DMS 273 treated with DMSO at 0.1 percent for 48 hours (cell line): ENCODE data around the gene CYB561D2.

ENCODE experiments used
- DNase-seq: peaks from one replicate; lab custom pipeline; 2025; lab: John Stamatoyannopoulos, UW

The CYB561D2 gene

GRCh38 chr3:50392101-50392715 is 41.5 kb downstream of the CYB561D2 start:
- no peak for DNase-seq

- DNase-seq = no peak
These were observed 42.4 kb downstream of the CYB561D2 start for GRCh38 chr3:50393061-50393460.

DNA sequence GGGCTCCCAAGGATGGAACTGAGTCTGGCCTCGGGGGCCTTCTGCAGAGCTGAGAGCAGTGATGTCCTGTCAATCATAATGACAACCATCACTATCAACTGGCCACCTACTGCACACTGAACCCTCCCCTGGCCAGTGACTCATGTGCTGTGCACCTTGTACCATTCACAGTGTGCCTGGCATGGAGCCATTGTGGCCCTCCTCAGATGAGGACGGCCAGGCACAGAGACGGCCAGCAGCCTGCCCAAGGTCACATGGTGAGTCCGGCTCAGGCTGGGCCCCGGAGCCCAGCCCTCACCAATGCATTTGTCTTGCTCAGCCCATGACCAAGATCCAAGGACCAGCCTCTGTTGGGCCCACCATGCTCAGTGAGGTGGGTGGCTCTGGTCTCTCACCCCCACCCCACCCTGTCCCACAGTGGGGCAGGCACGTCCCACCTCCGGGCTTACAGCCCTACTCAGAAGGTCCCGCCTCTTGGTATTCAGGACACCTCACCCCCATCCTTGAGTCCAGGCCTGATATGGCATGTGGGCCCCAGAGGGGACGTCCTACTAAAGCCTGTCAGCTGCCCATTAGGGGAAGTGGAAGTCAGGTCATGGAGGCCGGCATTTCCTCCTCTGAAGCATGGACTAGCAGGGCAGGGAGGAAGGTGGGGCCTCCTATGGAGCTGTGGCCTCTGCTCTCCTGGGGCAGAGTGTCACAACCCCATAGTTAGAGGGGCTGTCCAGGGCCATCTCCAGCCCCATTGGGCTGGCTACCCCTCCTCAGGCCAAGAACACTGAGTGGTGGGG is 44.6 kb downstream of the CYB561D2 start:
- DNase-seq = no peak

DNA sequence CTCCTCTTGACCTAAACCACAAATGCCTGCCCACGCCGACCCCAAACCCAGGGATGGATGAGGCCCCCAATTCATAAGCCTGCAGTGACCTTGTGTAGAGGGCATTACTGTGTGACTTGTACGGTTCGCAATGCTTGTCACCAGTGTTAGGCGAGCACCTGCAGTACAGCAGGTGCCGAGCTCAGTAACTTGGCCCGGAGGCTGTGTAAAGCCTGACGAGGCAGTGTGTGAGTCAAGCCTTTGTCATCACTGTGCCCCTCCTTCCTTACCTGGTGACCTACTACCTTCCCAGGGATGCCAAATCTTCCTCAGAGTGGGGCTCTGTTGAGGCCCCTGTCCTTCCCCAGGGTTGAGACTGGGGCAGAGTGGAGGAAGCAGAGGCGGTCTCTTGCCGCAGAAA is 45.8 kb downstream of the CYB561D2 start:
- DNase-seq = no peak

GRCh38 chr3:50401978-50402595 is 51.4 kb downstream of the CYB561D2 start:
- DNase-seq = no peak
